ENCODE measurements around the gene NRN1.
A peak's percentile ranks its signal among the peaks of the same experiment; 100 is the strongest.
"Not testable (repeated sequence)": the region's sequence is repeated elsewhere in the genome, so short reads cannot be mapped to it uniquely, and the experiment has no call there.

NRN1 gene, protein sequence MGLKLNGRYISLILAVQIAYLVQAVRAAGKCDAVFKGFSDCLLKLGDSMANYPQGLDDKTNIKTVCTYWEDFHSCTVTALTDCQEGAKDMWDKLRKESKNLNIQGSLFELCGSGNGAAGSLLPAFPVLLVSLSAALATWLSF

DNA sequence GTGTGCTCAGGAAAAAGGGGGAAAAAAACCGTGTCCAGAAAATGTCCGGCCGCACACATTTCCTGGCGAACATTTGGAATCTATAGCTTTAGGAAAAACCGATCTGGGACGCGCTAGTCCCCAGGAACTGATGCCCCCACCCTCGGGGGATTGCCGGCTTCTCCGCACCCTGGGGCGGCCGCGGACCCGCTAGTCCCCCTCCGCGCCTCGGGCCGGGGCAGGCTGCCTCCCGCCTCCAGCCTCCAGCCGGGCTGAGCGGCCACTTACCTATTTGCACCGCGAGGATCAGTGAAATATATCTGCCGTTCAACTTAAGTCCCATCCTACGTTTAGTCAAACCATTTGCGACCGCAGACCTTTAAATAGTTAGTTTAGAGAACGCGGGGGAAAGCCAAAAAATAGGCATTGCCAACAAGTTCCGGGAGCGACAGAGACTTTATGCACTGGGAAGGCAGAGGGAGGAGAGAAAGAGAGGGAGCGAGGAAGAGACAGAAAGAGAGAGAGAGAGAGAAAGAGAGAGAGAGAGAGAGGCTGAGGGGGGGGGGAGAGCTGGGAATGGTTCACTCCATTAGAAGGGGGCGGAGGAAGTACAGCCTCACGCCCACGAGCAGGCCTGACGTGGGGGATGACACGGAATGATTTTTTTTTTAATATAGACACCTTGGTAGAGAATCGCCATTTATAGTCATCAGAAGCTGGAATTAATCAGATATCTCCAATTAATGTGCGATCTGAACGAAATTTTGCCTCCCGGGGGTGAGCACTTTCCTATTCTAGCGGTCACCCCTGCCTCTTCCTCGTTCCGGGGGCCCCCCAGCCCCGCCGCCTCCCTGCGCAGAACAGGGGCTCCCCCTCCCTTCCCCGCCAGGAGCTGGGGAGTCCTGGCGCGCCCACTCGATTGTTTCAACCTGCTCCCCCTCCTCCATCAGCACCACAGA lies at the start of gene NRN1:
NRN1 (minus strand) TSS at position 498 of the 938 bp plus-strand sequence; CDS start at position 322, 176 bp downstream.
- DNase-seq: no peak

DNA sequence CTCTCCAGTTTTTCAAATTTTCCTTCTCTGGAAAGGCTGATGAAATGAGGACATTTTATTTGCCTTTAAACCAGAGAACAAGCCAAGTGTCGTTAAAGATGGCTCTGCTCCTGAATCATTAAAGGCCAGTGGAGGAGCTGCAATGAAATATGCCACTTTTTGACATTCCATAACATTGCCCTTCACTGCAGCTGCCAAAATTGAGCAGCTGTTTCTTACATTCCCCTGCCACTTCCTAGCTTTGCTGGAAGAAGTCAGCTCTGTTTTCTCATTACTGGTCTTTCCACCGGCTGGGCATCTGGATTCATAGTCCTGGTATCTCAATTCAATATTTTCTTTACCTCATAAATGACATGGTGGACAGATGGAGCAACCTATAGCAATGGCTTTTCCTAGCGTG lies 45.5 kb upstream of the NRN1 start:
- no peak for DNase-seq

DNA sequence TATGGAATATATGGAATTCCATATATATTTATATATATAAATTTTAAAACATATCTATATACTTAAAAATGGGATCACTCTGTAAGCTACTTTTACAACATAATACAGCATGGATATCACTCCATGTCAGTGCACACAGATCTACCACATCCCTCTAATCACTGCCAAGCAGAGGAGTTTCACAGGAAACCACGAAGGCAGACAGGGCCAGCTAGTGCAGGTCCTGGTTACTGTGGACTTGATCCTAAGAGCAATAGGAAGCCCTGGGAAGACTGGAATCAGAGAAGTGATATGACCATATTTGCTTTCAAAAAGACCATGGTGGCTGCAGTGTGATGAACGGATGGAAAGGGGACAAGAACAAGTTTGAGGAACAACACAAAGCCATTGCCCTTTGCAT lies 40.0 kb upstream of the NRN1 start:
- DNase-seq: no peak

DNA sequence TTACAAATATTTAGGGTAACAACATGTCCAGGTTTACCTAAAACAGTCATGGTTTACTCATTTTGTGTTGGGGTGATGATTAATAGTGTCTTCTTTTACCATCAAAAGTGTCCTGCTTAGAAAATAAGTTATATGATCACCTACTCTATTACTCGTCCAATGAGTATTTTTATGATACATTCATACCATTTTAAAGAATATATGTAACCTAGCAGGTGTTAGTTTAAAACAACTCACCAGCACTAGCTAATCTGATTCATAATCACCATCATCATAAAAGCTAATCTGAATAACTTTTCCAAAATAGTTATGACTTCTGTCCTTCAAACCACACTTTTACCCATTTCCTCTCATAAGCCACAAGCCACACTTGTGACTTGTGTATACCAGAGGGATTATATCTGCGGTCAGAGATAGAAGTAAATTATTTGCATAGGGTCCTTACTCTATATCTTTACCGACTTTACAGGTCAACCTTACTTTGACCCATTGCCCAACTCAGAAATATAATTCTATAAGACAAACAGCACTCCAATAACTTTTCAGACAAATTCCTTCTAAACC lies 33.3 kb upstream of the NRN1 start:
- DNase-seq: no peak

DNA sequence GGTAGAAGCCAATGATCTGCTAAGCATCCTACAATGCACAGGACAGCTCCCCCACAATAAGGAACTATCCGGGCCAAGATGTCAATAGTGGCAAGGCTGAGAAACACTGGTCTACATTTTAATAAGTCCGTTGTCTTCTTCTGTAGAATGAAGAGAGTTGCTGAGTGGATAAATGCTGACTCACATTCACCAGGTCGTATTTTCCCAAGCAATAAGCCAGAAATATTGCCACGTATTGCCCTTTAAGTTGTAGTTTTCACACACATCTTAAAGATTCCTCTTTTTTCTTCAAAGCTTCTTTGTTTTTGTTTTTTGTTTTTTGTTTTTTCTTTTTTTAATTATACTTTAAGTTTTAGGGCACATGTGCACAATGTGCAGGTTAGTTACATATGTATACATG lies 30.5 kb upstream of the NRN1 start:
- DNase-seq: no peak

DNA sequence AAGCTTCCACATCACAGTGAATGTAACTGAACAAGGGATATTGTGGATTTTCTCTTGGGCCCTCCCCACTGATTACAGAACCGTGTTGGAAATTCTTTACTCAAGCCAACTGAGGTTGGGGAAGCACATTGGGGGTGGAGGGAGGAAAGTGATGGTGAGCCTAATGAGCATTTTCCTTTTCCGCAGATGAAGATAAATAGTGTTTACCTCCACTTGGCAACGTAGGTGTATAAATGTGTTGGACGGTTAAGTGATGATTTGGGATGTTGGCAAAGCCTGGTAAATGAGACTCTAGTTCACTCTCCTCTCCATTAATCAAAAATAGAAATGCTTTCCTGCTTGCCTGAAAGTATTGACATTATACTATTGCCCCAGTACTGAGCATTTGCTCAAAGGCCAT lies 27.1 kb upstream of the NRN1 start:
- no peak for DNase-seq

DNA sequence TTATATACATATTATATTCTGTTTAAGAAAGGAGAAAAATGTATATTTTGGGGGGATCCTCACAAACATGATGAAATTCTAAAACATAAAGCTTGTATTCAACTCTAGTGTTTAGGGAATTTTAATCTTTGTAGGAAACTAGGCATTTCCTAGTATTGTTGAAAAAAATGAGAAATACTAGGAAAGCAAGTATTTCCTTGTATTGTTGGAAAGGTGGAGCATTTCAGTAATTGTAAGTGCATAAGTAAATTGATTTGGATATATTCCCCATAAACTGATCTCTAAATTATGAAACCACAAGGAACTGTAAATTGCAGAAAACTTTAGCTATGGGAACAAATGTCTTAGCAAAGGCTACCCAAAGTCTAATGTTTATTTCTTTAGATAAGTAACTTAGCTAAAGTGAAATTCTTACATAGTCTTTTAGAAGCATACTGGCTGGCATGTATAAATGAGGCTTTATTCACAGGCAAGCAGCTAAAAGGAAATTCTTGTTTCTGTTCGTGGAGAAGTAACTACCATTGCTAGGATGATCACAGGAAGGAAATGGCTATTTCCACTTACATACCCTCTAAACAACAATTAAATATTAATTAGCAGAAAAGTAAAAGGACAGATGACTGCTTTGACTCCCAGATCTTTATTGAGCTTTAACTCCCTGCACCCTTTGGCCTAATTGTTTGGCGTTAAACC lies 19.9 kb upstream of the NRN1 start:
- DNase-seq: no peak

DNA sequence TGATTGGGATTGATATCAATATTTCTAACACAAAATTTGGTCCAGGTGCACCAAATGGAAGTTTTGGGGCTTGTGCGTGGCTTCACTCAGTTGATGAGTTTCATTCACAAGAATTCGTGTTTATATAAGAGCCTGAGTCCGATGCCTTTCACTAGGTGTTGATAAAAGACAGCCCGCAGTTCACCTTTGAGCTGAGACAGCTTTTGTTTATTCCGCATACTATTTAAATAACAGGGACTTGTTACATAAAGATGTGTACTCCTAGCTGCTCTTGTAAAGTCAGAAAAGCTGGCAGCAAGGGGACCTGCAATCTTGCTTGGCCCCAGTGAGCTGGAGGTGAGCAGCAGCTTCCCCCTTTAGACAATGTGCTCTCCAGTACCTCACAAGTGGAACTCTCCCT lies 19.0 kb upstream of the NRN1 start:
- no peak for DNase-seq

DNA sequence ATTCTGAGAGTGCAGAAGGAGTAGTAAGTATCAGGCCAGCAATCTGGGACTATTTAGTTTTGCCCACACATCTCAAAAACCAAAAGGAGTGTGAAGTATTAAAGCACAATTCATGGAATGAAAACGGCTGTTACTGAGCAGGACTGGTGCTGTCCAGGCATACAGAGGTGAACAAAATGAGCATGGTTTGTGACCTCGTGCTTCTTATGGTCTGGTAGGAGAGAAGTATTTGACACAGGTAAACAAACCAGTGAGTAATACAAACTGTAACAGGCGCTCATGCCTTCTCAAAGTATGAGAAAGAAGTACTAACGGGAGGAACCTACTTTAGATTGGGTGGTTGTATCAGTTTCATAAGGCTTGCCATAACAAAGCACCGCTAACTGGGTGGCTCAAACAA lies 17.5 kb upstream of the NRN1 start:
- no peak for DNase-seq

DNA sequence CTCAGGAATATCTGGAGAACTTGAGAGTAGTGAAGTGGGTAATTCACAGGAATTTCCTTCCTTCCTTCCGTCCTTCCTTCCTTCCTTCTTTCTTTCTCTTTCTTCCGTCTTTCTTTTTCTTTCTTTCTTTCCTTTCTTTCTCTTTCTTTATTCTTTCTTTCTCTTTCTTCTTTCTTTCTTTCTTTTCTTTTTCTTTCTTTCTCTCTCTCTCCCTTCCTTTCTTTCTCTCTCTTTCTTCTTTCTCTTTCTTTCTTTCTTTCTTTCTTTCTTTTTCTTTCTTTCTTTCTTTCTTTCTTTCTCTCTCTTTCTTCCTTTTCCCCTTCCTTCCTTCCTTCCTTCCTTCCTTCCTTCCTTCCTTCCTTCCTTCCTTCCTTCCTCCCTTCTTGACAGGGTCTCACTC lies 16.1 kb upstream of the NRN1 start:
- not testable (repeated sequence) for DNase-seq

DNA sequence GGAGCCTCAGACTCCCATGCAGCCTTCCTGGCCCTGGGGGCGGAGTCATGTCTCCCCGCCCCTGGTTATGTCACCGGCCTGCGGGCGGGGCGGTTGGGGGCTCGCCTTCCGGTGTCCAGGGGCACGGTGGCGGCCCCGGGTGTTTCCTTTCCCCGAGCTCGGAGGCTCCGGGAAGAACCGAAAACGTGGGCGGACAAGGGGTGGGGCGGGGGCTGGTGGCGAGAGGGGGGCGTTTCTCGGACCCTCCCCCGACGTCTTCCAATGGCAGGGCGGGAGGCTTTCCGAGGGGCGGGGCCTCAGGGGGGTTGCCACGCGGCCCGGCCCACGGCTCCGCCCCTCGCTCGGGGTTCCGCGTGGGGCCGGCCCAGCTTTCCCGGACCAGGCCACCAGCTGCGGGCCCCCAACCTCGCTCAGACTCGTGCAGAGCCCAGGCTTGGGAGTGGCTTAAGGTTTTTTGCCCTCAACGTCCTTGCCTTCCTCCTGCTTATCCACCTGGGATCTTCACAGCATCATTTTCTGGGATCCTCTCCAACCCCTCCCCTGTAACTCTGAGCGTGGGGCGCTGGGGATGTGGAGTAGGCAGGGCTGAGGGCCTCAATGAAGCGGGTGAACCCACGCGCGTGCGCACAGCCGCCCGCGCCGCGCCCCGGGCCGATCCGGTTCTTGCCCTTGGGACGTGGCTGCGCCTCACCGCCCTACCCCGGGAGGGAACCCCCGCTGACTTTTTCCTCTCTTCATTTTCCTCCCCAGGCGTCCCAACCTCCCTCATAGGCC lies 2.1 kb upstream of the NRN1 start:
- peak; percentile 92 for DNase-seq

DNA sequence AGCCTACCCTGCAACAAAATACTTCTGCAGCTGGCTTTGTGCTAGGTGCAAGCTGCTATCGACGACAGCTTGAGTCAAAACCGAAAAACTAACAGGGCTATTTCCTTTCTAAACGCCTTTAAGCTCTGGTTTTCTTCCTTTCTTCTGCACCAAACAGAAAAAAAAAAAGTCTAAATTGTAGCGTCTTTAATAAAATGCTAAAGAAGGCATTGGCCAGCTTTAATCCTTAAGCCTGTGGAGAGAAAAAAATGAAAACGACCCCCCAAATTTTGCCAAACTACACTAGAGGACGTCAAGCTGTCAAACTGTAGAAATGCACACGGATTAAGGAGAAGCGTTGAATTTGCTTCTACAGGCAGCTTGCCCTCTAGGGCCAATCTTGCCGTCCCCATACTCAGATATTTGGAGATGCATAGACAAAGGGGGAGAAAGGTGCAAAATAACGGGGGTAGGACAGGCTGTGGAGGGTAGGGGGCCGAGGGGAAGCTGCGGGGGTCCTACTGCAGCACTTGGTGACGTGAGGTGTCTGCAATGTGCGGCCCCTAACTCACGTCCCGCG lies 1.4 kb upstream of the NRN1 start:
- no peak for DNase-seq

DNA sequence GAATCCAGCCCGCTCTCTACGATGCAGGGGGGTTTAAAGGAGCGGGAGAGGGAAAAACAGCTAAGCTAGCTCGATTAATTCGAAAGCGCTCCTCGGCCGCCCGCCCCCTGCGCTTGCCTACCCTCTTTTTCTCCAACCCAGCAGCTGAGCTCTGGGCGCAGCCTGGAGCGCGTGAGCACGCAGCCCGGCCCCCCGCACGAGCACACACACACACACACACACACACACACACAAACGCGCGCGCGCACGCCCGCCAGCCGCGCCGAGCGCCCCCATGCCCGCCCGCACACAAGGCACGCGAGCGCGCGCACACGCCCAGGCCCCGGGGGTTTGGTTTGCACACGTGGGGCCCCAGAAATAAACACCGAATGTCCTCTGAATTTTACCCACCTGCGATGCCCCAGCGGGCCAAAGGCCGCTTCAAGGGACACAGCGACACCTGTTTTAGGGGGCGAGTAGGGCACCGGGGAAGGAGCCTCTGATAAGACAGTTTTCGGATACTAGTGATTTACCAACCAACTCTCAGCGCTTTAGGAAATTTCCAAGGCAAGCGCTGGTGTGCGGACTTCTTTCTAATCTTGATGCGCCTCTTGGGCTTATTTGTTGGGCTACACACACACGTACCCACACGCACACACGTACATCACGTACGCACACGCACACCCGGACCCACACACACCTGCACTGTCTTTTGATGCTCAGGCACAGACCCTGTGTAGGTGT lies 802 bp upstream of the NRN1 start:
- peak; percentile 72 for DNase-seq

DNA sequence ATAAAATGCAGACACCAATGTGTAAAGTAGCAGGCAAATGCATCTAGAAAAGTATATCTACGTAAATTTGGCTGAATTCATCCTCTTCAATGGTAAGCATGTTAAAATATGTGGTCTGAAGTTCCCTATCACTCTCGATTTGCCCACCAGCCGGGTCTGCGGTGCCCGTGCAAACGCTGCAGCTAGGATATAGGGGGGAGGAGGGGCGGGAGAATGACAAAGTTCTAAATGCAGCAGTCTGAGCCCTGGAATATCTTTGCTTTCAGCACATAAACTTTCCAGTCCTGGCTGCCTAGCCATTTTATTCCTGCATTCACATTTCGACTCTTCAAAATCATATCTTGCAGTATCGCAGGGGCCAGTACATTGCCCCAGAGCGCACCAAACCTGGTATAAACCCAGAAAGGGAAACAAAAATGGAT lies 708 bp downstream of the NRN1 start:
- DNase-seq: peak; percentile 65

DNA sequence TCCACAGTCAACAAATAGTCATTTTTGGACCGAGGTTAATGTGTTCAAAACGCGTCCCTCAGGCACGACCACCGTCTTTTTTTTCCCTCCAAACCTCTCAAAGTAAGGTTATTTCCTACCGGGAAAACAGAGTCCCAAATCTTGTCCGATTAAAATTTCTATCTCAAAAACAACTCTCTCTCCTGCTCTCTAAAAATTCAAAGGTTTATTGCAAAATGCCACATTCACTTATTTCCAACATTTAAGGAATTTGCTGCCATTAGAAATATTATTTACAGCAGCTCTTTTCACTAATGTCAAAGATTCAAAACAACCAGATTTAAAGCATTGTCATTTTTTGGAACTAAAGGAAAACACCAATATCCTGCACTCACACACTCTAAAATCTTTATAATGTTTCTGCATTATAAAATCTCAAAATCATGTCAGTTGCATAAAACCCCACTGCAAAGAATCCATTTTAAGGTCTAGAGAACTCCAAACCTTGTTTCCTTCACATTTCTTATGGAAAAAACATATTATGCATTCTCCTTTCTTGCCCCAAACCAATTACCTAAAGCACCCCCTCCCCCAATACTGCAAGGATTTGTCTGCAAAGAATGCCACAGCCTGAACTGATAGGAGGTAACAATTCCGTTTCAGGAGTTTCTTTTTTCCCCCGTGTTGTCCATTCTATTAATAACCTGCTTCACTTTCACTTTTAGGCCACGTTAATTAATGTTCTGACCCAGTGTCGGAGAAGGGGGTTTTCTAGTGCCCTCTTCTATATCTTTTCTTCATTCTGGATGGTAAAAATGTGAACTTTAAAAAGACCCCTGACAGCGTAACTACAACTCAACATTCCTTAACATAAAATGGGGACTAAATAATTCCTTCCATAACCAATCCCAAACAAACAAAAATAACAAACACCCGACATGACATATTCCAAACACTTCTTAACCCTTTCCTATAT lies 1.4 kb downstream of the NRN1 start:
- DNase-seq: no peak

DNA sequence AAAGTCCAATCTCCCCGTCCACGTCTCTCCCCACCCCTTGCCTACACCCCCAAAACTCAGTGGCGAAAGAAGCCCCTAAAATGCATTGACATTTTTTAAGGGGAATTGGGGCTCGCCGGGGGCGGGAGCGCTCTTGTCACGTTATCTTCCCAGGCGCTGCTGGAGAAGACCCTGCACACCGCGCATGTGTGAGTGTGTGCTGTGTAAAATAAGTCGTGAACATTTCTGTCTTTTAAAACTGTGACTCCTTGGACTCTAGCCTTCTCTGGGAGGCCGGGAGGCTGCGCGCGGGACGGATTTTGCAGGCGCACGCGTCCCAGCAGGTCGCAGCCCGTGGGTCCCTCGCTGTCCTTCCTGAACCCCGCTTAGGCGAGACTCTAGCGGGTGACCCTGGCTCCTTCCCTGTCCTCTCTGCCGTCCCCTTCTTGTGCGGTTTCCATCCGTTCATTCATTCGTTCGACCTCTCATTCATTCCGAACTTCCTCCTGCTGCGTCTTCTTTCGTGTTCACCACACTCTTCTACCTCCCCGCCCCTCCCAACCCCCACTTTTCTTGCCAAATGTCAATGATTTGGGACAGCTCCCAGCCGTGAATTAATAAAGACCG lies 2.2 kb downstream of the NRN1 start:
- peak; percentile 76 for DNase-seq

DNA sequence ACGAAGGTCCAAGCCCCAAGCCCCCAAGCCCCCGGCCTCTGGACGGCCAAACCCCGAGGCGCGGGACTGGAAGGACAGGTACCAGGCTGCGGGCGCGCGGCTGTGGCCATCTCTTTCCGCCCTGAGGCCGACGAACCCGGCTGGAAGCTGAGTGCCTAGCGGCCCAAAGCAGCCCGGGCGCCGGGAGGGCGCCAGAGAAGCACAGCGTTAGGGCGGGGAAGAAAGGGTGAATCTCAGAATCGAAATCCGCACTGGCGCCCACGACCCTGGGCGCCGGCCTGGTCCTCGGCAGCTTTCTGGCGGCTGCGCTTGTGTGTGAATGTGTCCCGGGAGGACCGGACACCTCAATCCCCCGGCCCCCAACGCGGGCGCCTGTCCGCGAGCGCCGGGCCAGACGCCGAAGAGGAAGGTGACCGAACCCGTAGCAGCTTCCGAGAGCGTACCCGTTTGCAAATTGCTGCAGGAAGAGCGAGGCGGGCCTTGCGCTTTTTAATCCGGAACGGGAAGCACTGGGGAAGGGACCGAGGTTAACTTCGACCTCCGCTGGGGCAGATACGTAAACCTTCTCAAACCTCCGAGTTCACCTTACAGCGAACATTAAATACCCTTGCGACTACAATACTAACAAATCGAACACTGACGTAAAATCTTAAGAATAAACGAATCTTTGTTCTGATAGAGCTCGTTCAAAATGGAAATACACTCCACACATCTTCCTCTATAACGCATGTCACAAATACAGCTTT lies 2.9 kb downstream of the NRN1 start:
- peak; percentile 73 for DNase-seq

DNA sequence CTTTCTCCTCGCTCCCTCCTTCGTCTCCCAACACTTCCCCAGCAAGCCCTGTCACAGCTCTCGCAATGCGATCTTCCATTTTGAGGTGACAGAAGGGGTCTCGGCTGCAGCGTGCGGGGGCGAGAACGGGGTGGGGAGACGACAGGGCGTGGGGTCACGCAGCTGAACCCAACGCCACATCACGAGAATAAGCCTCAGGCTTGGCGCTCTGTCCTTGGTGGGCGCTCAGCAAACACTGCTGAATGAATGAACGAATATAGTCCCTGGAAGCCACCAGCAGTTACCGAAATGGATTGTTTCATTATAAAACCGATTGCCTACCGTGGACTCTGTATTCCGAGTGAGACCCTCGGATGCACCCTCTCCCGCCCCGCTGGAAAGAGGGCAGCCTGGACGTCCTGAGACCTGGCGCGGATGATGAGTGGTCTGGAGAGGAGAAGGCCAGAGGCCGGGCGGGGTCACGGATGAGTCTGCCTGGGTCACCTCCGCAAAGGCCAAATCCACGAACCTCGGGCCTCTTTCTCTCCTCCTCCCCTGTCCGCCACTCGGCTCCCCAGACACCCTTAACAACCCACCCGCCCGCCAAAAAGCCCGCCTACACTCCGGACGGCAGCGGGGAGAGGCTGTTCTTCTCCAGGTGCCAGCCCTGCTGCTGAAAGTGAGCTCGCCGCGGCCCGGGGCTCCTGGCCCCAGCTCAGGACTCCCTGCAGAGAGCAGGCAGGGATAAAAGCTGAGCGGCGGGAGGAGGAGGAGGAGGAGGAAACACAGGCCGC lies 3.7 kb downstream of the NRN1 start:
- no peak for DNase-seq
